ENCODE data around the gene RYK.
A peak's percentile ranks its signal among the peaks of the same experiment; 100 is the strongest.

Gene RYK

GRCh38 chr3:134147411-134147810, 103.2 kb downstream of the RYK start:
- DNase-seq = no peak

GRCh38 chr3:134146666-134147065, 104.0 kb downstream of the RYK start:
- no peak for DNase-seq

- DNase-seq = no peak
Observed at GRCh38 chr3:134145183-134145582, 105.5 kb downstream of the RYK start.

GRCh38 chr3:134144694-134145093, 106.0 kb downstream of the RYK start:
- no peak for DNase-seq

GRCh38 chr3:134143828-134144401, 106.7 kb downstream of the RYK start:
- DNase-seq = no peak

GRCh38 chr3:134136604-134137003, 114.1 kb downstream of the RYK start:
- peak; percentile 45 to 74 for DNase-seq

- DNase-seq = no peak
Observed at GRCh38 chr3:134134698-134135415, 115.8 kb downstream of the RYK start.

- peak in 1 of 2 experiments; percentile 2 for DNase-seq
Observed at GRCh38 chr3:134134240-134134639, 116.4 kb downstream of the RYK start.

GRCh38 chr3:134132961-134133360, 117.7 kb downstream of the RYK start:
- no peak for DNase-seq

GRCh38 chr3:134126153-134126552, 124.5 kb downstream of the RYK start:
- no peak for DNase-seq

GRCh38 chr3:134114726-134115125, 135.9 kb downstream of the RYK start:
- DNase-seq = no peak

GRCh38 chr3:134111616-134112015, 139.0 kb downstream of the RYK start:
- no peak for DNase-seq

- no peak for DNase-seq
Observed at GRCh38 chr3:134110963-134111362, 139.7 kb downstream of the RYK start.

All from Kasumi-1 (cell line).